ENCODE data around the gene RBM38.
A peak's percentile ranks its signal among the peaks of the same experiment; 100 is the strongest.

The RBM38 gene

DNA sequence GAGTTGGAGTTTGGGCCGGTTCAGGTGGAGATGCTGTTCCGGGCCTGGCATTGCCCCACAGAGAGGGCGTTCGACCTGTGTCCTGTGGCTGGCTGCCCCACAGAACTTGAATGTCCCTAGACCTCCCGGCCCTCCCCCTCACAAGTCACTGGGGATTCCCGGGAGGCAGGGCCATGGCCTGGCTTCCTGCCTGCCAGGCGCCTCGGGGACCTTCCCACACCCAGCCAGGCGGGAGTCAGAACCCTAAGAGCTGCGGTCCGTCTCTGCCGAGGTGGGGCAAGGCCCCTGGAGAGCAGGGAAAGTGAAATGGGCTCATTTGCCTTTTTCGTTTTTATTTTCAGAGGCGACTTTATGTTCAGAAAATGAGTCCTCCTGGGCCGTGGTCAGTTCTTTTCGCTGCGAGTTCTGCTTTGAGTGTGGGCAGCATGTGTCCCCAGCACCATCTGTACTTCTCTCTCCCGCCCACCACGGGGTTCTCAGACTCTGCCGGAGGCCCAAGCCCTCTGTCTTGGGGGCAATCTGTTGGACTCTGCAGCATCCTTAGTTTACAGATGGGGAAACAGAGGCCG is 8.5 kb downstream of the RBM38 start:
- peak overlapping the region; percentile 68 for H3K4me3 ChIP-seq (ENCODE audit: low read length)
- H3K4me1 ChIP-seq (ENCODE audit: low read length) = peaks cover 71% of the 10 kb centered on the region
- no peak overlapping the region for H2AFZ ChIP-seq (ENCODE audit: low read depth, low read length)
- no peaks in the 10 kb centered on the region for H3K27me3 ChIP-seq (ENCODE audit: low read depth, low read length)
- H3K9ac ChIP-seq (ENCODE audit: low read length) = peak overlapping the region; percentile 77
- H3K4me2 ChIP-seq (ENCODE audit: low read length) = peak overlapping the region; percentile 92
- peak overlapping the region; percentile 90 for H3K27ac ChIP-seq (ENCODE audit: low read length)
- H4K20me1 ChIP-seq (ENCODE audit: insufficient read depth, low read length) = peaks cover 80% of the 10 kb centered on the region
- peaks cover 99% of the 10 kb centered on the region for H3K79me2 ChIP-seq (ENCODE audit: low read length)
- no peaks in the 10 kb centered on the region for H3K9me3 ChIP-seq (ENCODE audit: insufficient read depth, low read length)
- H3K36me3 ChIP-seq (replicated peaks; ENCODE audit: low read depth, low read length) = peaks cover 85% of the 10 kb centered on the region
- TF ChIP-seq, protein P1, sequence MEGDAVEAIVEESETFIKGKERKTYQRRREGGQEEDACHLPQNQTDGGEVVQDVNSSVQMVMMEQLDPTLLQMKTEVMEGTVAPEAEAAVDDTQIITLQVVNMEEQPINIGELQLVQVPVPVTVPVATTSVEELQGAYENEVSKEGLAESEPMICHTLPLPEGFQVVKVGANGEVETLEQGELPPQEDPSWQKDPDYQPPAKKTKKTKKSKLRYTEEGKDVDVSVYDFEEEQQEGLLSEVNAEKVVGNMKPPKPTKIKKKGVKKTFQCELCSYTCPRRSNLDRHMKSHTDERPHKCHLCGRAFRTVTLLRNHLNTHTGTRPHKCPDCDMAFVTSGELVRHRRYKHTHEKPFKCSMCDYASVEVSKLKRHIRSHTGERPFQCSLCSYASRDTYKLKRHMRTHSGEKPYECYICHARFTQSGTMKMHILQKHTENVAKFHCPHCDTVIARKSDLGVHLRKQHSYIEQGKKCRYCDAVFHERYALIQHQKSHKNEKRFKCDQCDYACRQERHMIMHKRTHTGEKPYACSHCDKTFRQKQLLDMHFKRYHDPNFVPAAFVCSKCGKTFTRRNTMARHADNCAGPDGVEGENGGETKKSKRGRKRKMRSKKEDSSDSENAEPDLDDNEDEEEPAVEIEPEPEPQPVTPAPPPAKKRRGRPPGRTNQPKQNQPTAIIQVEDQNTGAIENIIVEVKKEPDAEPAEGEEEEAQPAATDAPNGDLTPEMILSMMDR (IDR thresholded peaks at IDR 0.05; ENCODE audit: low read depth, low read length) = no peak
- no peak for TF ChIP-seq EZH2phosphoT487 (IDR thresholded peaks at IDR 0.05; ENCODE audit: low read depth)

DNA sequence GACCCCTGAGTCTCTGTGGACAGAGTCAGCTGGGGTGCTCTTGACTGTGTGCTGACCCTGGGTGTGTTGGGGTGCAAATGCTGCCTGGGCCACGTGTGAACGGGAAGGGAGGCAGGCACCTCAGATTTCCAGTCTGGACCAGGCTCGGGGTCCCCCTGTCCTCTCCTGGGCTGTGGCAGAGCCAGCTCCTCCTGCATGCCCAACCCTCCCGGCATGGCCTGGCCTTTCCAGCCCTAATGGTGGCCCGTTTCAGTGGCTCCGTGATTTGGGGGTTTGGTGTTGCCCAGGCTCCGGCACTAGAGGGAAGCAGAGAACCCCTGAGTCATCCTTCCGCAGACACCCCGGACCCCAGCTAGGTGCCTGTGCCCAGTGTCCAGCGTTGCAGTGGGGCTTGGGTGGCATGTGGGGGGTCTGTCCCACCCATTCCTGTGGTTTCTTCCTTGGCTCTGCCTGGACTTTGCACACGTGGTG is 9.1 kb downstream of the RBM38 start:
- peak overlapping the region; percentile 68 for H3K4me3 ChIP-seq (ENCODE audit: low read length)
- no peaks in the 10 kb centered on the region for H3K27me3 ChIP-seq (ENCODE audit: low read depth, low read length)
- TF ChIP-seq, protein P1 (IDR thresholded peaks at IDR 0.05; ENCODE audit: low read depth, low read length) = peak; percentile 79
- no peak for TF ChIP-seq EZH2phosphoT487 (IDR thresholded peaks at IDR 0.05; ENCODE audit: low read depth)
- H3K27ac ChIP-seq (ENCODE audit: low read length) = peak overlapping the region; percentile 90
- H3K4me1 ChIP-seq (ENCODE audit: low read length) = peaks cover 66% of the 10 kb centered on the region
- H3K9ac ChIP-seq (ENCODE audit: low read length) = peak overlapping the region; percentile 77
- peaks cover 99% of the 10 kb centered on the region for H3K79me2 ChIP-seq (ENCODE audit: low read length)
- H3K4me2 ChIP-seq (ENCODE audit: low read length) = peak overlapping the region; percentile 92
- H2AFZ ChIP-seq (ENCODE audit: low read depth, low read length) = no peak overlapping the region
- H4K20me1 ChIP-seq (ENCODE audit: insufficient read depth, low read length) = peaks cover 80% of the 10 kb centered on the region
- no peaks in the 10 kb centered on the region for H3K9me3 ChIP-seq (ENCODE audit: insufficient read depth, low read length)
- peaks cover 85% of the 10 kb centered on the region for H3K36me3 ChIP-seq (replicated peaks; ENCODE audit: low read depth, low read length)

DNA sequence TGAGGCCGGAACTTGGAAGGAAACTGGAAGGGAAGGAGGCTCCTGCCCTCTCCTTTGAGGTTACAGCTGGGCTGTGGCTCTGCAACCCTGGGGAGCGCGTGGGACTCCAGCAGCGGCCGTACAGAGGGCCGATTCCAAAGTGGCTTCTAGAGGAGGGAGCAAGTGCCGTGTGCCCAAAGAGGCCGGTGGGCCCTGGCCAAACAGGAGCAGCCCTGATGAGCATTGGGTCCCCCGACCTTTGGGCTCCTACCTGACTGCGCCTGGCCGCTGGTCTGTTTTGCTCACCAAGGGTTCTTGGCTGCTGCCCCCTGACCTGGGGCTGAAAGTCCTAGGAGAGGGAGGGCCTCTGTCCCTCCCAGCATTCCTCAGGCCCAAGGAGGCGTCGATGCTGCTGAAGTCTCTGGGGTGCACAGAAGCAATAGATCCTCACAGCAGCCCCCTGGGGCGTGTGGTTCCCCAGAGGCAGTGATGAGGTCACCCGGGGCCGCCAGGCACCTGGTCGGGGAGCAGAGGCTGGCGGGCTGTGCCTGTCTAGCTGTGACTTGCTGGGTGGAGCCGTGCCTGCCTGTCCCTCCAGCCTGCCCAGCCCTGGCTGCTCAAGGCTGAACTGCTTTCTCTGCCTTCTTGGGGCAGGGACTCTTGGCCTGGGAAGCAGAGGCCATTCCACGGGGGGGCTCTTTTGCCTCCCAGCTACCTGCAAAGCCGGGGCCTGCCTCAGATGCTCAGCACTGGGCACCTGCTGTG is 9.8 kb downstream of the RBM38 start:
- peak overlapping the region; percentile 77 for H3K9ac ChIP-seq (ENCODE audit: low read length)
- TF ChIP-seq, protein P1 (IDR thresholded peaks at IDR 0.05; ENCODE audit: low read depth, low read length) = no peak
- H3K27ac ChIP-seq (ENCODE audit: low read length) = peak overlapping the region; percentile 90
- H3K4me2 ChIP-seq (ENCODE audit: low read length) = peak overlapping the region; percentile 92
- H3K4me1 ChIP-seq (ENCODE audit: low read length) = peaks cover 58% of the 10 kb centered on the region
- H4K20me1 ChIP-seq (ENCODE audit: insufficient read depth, low read length) = peaks cover 80% of the 10 kb centered on the region
- H3K79me2 ChIP-seq (ENCODE audit: low read length) = peaks cover 97% of the 10 kb centered on the region
- no peaks in the 10 kb centered on the region for H3K9me3 ChIP-seq (ENCODE audit: insufficient read depth, low read length)
- peak overlapping the region; percentile 68 for H3K4me3 ChIP-seq (ENCODE audit: low read length)
- no peaks in the 10 kb centered on the region for H3K27me3 ChIP-seq (ENCODE audit: low read depth, low read length)
- no peak overlapping the region for H2AFZ ChIP-seq (ENCODE audit: low read depth, low read length)
- H3K36me3 ChIP-seq (replicated peaks; ENCODE audit: low read depth, low read length) = peaks cover 84% of the 10 kb centered on the region

DNA sequence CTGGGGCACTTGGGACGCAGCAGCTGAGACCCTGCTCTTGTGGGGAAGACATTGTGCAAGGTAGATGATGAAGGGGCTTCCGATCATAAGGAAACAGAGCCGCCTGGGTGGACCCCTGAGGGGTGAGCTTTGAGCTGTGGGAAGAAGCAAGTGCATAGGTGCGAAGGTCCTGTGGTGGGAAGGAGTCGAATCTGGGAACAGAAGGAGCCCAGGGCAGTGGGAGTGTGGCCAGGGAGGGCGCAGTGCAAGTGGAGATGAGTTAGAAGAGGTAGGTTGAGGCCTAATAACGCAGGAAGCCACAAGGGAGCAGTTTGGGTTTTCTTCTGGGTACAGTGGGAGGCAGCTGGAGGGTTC is 10.3 kb downstream of the RBM38 start:
- peak overlapping the region; percentile 77 for H3K9ac ChIP-seq (ENCODE audit: low read length)
- H2AFZ ChIP-seq (ENCODE audit: low read depth, low read length) = no peak overlapping the region
- no peaks in the 10 kb centered on the region for H3K9me3 ChIP-seq (ENCODE audit: insufficient read depth, low read length)
- peak overlapping the region; percentile 68 for H3K4me3 ChIP-seq (ENCODE audit: low read length)
- peaks cover 83% of the 10 kb centered on the region for H3K36me3 ChIP-seq (replicated peaks; ENCODE audit: low read depth, low read length)
- H4K20me1 ChIP-seq (ENCODE audit: insufficient read depth, low read length) = peaks cover 80% of the 10 kb centered on the region
- H3K4me2 ChIP-seq (ENCODE audit: low read length) = peak overlapping the region; percentile 92
- no peaks in the 10 kb centered on the region for H3K27me3 ChIP-seq (ENCODE audit: low read depth, low read length)
- TF ChIP-seq EZH2phosphoT487 (IDR thresholded peaks at IDR 0.05; ENCODE audit: low read depth) = no peak
- TF ChIP-seq, protein P1 (IDR thresholded peaks at IDR 0.05; ENCODE audit: low read depth, low read length) = no peak
- peaks cover 97% of the 10 kb centered on the region for H3K79me2 ChIP-seq (ENCODE audit: low read length)
- H3K4me1 ChIP-seq (ENCODE audit: low read length) = peaks cover 53% of the 10 kb centered on the region
- H3K27ac ChIP-seq (ENCODE audit: low read length) = peak overlapping the region; percentile 90
